ENCODE measurements around the gene NELL2.
"Not testable (repeated sequence)": the region's sequence is repeated elsewhere in the genome, so short reads cannot be mapped to it uniquely, and the experiment has no call there.

The NELL2 gene

GRCh38 chr12:44694017-44694416 lies 182.1 kb downstream of the NELL2 start:
- no peak for DNase-seq (ENCODE audit: low spot score)

GRCh38 chr12:44689587-44689986 lies 186.5 kb downstream of the NELL2 start:
- no peak for DNase-seq (ENCODE audit: low spot score)

DNA sequence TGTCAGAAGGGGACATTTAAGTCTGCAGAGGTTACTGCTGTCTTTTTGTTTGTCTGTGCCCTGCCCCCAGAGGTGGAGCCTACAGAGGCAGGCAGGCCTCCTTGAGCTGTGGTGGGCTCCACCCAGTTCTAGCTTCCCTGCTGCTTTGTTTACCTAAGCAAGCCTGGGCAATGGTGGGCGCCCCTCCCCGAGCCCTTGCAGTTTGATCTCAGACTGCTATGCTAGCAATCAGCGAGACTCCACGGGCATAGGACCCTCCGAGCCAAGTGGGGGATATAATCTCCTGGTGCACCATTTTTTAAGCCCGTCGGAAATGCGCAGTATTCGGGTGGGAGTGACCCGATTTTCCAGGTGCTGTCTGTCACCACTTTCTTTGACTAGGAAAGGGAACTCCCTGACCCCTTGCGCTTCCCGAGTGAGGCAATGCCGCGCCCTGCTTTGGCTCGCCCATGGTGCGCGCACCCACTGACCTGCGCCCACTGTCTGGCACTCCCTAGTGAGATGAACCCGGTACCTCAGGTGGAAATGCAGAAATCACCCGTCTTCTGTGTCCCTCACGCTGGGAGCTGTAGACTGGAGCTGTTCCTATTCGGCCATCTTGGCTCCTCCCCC lies 189.2 kb downstream of the NELL2 start:
- DNase-seq (ENCODE audit: low spot score): not testable (repeated sequence)

GRCh38 chr12:44677724-44678123 lies 198.4 kb downstream of the NELL2 start:
- DNase-seq (ENCODE audit: low spot score): no peak

- DNase-seq (ENCODE audit: low spot score): no peak
These were observed 201.2 kb downstream of the NELL2 start for GRCh38 chr12:44674875-44675274.

DNA sequence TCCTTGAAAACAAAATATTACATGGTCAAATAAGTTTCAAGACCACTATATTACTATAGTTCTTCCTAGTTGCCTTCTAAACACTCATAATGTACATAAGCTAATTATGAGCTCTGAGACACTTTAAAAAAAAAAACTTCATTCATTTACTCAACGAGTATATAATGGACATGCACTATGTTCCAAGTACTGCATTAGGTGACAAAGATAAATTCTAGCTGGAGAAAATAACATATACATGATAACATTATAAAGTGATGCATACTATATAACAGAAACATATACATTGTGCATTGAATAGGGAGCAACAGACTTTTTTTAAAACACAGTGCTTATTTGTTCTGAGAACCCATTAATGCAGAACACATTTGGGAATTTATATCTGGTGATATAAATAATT lies 202.3 kb downstream of the NELL2 start:
- DNase-seq (ENCODE audit: low spot score): no peak

- DNase-seq (ENCODE audit: low spot score): no peak
These were observed 204.1 kb downstream of the NELL2 start for GRCh38 chr12:44672042-44672441.

DNA sequence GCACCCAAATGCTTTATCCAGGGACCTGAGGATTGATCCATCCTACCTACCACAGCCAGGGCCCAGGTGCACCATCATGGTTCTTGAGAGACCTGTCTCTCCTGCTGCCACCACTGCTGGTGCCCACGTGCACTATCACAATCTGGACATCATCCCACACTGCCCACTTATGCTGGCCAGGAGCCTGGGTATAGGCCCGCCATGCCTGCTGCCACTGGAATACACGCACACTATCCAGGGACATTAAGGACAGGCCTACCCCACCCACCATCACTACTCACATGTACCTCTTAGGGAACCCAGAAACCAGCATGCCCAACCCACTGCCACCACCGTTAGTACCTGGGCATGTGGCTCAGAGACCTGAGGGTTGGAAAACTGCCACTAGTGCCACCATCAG lies 207.7 kb downstream of the NELL2 start:
- no peak for DNase-seq (ENCODE audit: low spot score)

GRCh38 chr12:44667461-44667860 lies 208.7 kb downstream of the NELL2 start:
- DNase-seq (ENCODE audit: low spot score): no peak

DNA sequence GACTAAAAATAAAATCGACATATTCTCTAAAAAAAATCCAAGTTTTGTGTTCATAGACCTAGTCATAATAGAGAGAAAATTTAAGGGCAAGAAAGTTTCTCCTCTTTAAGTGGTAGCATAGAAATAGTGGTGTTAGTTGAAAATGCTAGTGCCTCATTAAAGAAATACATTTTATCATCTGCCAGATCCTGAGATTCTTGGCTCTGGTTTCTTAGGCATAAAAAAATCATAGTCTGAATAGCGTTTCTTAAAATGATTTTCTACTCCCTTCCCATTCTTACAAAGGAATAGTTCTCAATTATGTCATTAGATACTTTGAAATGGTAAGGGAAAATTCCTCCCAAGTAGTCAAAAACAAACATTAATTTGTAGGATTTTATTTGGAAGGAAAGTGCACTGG lies 212.8 kb downstream of the NELL2 start:
- no peak for DNase-seq (ENCODE audit: low spot score)

DNA sequence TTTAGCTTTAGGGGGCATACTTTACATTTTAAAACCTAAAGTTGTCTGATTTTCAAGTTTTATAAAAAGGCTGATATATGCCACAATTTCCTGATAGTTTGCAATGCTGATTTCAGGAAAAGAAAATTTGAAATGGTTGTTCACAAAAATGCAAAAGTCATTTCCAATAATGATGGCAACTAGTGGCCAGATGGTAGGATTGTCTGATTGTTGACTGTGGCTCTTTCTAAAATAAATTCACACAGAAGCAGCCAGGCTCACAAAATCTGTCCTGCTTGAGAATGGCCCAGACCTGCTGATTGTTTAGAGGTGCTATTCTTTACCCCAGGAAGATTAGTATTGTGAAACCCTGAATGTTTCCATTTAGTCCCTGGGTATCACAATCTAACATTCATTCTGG lies 220.3 kb downstream of the NELL2 start:
- DNase-seq (ENCODE audit: low spot score): no peak

- DNase-seq (ENCODE audit: low spot score): no peak
These were observed 221.2 kb downstream of the NELL2 start for GRCh38 chr12:44654646-44655639.

DNA sequence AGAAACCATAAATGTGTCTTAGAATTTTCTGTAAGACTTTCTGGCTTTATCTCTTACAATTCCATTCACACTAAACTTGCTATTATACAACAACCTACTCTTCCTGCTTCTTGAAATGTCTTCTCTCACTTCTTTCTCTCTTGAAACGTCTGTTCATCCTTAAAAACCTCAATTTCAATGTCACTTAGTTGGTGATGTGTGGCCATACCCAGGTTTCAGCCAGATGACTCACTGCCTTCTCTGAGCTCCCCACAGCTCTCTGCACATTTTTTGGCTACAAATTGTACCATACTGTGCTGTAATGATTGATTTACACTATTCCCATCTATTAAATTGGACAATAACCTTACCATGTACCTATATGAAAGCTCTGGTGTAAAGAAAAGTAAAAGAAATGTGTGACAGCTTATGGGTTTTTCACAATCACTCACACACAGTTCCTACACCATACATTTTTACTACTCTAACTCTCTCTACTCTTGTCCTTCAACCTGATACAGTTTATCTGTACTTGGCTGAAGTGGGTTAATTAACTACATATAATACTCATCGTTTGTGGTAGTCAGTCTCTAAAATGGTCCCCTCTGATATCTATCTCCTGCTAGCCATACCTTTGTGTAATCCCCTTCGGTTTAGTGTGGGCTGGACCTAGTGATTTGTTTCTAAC lies 222.1 kb downstream of the NELL2 start:
- DNase-seq (ENCODE audit: low spot score): no peak

DNA sequence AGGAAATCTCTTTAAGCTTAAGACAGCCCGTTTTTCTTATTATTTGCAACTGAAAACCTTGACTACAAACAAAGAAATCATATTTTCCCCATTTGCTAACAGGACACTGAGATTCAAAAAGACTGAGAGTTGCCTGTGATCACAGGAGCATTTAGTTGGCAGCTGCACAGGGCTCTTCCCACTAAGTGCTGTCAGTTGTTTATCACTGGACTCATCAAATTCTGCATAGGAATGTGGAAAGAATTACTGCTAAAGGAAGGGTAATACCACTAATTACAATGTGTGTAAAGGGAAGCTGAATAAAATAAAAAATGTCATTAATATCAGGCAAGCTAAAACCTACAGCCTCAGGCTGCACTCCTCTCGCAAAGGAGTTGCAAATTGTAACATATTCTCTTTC lies 226.4 kb downstream of the NELL2 start:
- DNase-seq (ENCODE audit: low spot score): no peak

DNA sequence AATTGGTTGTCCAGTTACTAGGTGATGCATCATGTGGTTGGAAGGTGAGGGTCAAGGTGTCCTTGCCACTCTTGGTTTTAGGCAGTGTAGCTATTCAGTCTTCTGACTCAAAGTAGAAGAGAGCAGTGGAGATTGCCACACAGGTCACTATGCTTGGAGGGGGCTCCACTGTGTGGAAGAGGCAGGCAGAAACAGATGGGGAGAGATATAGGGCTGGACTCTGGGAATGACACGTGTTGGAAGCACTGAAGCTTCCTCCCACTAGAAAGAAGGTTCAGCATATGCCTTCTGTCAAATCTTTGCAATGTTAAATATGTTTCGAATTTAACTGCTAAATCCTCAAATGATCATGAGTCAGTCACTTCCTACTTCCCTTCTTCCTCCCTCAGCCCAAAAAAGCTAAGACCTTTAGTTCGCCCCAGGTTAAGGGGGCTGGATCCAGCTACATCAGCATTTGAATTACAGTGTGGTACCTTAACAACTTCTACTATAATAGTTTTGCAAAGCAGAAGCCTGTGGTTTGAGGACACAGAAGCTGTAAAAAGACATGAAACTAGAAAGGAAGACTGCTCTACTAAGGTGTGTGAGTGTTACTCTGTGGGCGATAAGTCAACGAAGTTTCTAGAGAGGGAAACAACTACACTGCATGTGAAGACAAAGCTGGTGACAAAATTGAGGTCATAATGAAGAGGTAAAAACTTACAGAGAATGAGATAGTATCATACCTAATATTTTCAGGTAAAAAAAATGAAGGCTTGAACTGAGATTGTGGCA lies 228.0 kb downstream of the NELL2 start:
- DNase-seq (ENCODE audit: low spot score): no peak

DNA sequence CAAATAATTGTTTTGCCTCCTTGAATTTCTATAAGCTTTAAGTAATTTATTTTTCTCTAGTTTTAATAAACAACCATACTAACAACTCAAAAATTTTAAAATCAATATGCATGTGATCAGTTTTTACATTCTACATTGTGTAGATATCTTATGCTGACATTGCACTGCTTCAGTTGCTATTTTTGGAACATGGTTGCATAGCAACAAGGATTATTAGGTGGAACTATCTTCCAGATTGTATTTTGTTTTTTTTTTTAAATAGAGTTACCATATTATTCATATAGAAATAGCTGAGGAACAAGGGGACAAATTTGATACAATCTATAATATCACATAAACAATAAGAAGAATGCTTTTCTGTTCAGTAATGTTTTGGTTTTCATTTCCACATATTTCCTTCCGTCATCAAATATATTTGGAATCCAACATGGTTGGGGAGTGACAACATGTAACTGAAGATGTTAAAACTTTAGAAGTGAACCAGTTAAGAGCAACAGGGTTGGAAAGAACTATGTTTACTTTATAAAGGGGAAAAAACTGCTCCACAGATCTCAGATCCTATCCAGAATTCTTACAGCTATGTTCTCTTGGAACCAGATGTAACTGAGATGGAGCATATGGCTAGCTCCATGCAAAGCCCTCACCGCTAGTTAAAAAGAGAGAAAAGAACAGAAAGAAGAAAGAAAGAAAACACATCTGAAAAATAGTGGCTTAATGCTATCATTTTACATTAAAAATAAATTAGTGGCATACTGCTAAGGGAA lies 235.5 kb downstream of the NELL2 start:
- no peak for DNase-seq (ENCODE audit: low spot score)

DNA sequence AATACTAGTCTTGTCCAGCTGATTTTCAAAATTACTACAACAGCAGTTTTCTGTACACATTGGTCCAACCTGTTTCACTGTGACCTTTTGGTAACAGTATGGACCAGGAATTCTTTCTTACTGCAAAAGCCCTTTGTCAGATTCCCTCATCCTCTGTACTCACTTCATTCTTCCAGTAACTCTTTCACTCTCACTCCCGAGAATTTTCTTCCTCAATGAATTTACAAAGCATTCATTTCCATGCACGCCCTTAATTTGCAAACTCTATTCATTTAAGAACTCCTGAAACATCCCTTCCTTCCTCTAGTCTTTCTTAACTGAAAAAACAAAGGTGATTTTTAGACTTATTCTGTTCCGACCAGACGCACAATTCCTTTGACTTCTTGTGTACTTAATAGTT lies 238.2 kb downstream of the NELL2 start:
- no peak for DNase-seq (ENCODE audit: low spot score)

GRCh38 chr12:44628180-44628579 lies 247.9 kb downstream of the NELL2 start:
- no peak for DNase-seq (ENCODE audit: low spot score)

GRCh38 chr12:44627387-44628166 lies 248.5 kb downstream of the NELL2 start:
- no peak for DNase-seq (ENCODE audit: low spot score)

- DNase-seq (ENCODE audit: low spot score): peak; percentile 33
These were observed 249.2 kb downstream of the NELL2 start for GRCh38 chr12:44626883-44627282.

DNA sequence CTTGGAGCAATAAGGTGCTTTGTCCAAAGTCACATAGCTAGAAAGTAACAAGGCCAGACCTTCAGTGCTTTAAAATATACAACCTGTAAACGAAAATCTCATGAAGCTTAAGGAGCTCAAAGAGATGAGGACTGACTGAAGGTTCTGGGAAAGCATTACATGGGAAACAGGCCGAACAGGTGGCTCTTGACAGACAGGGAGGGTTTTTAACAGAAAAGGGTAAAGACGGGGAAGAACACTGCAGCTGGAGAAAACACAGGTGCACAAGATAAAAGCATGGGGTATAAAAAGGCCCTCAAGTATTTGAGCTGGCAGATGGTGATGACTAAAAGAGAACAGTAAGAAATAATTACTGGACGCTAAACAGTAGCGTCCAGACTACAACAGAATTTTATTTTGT lies 257.2 kb downstream of the NELL2 start:
- no peak for DNase-seq (ENCODE audit: low spot score)
